ENCODE results near the gene DDI2.

The DDI2 gene

DNA sequence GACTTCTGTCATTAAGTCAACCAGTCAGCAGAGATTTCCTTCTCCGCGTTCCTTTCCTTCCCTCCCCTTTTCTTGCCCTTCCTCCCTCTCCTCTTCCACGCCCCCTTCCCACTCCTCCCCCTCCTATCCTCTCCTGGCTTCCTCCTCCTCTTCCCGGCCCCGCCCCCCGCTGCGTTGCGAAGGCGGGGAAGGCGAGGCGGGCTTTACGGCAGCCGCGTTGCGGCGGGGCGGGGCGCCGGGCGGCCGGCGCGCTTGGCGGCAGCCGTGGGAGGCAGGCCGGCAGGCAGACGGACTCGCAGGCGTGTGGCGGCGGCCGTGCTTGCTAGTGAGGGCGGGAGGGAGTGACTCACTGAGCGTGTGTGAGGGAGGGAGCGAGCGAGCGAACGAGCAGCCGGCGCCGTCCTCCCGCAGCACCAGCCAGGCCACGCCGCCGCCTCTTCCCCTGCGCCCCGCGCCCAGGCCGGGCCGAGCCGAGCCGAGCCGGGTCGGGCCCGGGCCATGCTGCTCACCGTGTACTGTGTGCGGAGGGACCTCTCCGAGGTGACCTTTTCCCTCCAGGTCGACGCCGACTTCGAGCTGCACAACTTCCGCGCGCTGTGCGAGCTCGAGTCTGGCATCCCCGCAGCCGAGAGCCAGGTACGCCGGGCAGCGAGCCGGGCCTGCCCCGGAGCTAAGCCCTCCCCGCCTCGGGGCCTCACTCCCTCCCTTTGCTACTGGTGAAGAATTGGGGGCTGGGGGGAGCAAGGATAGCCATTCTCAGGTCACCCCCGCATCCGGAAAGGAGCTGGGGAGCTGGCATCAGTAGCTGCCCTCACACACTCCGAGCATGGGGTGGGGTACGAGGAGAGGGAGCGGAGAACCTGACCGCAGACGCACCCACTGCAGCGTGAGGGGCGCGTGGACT is at the start of gene DDI2:
Gene DDI2 (plus strand): TSS at position 286 of the 904 bp plus-strand sequence. CDS start 213 bp downstream, at position 499.
- peak; percentile 66 for TF ChIP-seq ZFX (IDR thresholded peaks at IDR 0.05)
- TF ChIP-seq, protein P1, sequence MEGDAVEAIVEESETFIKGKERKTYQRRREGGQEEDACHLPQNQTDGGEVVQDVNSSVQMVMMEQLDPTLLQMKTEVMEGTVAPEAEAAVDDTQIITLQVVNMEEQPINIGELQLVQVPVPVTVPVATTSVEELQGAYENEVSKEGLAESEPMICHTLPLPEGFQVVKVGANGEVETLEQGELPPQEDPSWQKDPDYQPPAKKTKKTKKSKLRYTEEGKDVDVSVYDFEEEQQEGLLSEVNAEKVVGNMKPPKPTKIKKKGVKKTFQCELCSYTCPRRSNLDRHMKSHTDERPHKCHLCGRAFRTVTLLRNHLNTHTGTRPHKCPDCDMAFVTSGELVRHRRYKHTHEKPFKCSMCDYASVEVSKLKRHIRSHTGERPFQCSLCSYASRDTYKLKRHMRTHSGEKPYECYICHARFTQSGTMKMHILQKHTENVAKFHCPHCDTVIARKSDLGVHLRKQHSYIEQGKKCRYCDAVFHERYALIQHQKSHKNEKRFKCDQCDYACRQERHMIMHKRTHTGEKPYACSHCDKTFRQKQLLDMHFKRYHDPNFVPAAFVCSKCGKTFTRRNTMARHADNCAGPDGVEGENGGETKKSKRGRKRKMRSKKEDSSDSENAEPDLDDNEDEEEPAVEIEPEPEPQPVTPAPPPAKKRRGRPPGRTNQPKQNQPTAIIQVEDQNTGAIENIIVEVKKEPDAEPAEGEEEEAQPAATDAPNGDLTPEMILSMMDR (conservative IDR thresholded peaks at IDR 0.05) = no peak
- peak within 1 kb of the TSS; percentile 99 for H3K27ac ChIP-seq

DNA sequence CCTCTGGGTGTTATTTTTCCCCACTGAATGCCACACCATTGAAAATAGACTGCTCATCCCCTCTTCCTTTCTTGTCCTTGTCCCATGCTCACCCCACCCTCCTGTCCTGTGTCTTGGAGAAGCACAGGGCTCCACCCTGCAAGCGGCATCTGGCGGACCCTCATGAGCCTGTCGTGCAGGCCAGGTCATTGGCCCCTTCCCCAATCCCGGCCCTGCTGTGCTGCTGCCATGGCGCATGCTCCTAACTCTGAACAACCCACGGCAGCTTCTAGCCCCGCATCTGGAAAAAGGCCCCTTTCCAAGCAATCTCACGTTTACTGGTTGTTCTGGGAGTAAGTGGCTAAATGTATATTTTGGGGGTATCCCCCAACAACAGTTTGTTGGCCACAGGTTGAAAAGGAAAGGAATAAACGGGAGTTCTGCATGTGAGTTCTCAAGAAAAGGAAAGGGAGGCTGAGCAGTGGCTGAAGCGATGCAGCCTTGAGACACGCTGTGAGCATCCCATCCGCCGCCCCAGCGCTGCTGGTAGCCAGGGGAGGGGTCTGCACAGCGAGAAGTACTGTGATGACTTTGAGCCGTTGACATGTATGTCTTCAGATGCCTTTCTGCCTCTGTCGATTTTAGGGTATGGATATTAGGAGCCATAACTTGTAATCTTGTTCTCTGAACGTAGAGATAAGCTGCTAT is 48.7 kb upstream of the DDI2 start:
- H3K27ac ChIP-seq = no peak overlapping the region
- TF ChIP-seq, protein P1 (conservative IDR thresholded peaks at IDR 0.05) = no peak
- TF ChIP-seq ZFX (IDR thresholded peaks at IDR 0.05) = no peak

DNA sequence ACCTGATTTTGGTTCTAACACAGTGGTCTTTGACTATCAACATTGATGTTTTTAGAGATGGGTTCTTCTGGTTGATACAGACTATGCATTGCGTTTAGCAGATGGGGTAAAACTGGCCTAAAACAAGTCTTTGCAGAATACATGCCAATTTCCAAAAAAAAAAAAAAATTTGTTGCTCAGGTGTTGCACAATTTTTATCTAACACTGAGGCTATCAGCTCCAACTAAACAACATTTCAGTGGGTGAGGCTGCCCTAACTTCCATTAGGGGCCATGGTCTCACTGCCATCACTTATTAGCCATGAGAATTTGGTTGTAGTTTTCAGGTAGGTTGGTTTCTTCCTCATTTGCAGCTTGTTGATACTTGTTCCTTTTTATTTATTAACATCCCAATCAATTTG is 46.4 kb upstream of the DDI2 start:
- TF ChIP-seq, protein P1 (conservative IDR thresholded peaks at IDR 0.05) = no peak
- TF ChIP-seq ZFX (IDR thresholded peaks at IDR 0.05) = no peak
- H3K27ac ChIP-seq = no peak overlapping the region

DNA sequence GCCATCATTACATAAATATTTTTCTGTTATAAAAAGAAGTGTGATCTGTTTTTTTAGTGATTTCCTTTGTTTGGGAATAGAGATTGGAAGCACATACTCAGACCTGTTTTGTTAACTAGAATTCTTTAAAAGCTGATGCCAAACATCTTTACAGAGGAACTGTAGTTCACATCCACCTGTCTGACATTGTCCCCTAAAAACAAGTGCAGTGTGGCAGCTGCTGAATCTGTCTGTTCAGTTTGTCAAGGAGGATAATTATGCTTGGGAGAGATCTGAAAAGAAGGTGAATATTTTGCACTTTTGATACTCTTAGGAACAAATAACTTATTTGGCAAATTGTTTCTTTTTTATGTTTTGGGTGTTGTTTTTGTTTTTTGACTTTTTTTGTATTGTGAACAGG is 46.0 kb upstream of the DDI2 start:
- no peak for TF ChIP-seq ZFX (IDR thresholded peaks at IDR 0.05)
- TF ChIP-seq, protein P1 (conservative IDR thresholded peaks at IDR 0.05) = no peak
- H3K27ac ChIP-seq = no peak overlapping the region

DNA sequence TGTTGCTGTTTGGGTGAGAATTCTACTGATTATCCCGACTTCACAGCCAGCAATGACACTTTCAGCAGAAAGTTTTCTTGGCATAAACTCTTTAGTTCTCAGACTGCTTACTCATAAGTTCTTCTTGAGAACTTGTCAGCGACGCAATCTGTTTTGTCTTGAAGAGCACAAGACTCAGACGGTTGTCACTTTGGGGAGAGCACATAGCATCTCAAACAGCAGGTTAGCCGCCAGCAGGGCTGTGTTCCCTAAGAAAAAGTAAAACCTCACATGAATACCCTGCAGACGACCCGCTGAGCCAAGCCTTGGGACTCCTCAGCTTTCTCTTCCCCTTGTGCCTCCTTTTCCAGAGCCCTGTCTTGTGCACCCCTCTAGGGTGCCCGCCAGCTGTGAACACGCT is 43.8 kb upstream of the DDI2 start:
- TF ChIP-seq, protein P1 (conservative IDR thresholded peaks at IDR 0.05) = no peak
- TF ChIP-seq ZFX (IDR thresholded peaks at IDR 0.05) = no peak
- H3K27ac ChIP-seq = no peak overlapping the region

DNA sequence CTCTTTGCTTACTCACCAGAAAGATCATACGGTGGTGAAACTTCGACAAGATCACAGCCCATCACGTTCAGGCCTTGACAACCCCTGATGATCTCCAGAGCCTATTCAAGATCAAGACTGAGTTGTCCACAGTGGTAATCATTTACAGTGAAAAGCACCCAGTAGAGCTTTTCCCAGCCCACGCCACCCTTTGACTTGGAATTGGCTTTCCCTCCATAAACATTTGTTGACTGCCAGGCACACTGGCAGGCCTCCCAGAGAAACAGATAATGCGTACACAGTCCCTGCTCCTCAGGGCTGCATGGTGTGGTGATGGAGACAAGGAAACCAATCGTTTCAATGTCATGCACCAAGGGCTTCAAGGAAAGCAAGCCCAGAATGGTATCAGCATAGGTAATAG is 42.5 kb upstream of the DDI2 start:
- no peak overlapping the region for H3K27ac ChIP-seq
- TF ChIP-seq ZFX (IDR thresholded peaks at IDR 0.05) = no peak
- TF ChIP-seq, protein P1 (conservative IDR thresholded peaks at IDR 0.05) = no peak

DNA sequence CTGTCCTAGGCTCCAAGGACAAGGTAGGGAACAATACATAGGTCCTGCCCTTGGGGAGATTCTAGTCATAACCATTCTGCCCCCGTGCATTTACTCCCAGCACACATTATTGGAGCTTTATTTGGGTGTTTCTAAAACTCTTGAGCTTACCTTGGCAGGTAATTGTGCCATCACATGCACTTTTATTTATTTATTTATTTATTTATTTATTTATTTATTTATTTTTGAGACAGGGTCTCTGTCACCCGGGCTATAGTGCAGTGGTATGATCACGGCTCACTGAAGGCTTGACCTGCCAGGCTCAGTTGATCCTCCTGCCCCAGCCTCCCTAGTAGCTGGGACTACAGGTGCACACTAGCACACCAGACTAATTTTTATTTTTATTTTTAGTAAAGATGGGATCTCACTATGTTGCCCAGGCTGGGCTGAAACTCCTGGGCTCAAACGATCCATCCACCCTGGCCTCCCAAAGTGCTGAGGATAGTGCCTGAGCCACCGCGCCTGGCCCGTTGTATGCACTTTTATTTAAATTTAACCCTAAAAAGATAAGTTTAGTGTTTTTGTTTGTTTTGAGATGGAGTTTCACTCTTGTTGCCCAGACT is 41.6 kb upstream of the DDI2 start:
- TF ChIP-seq, protein P1 (conservative IDR thresholded peaks at IDR 0.05) = no peak
- no peak for TF ChIP-seq ZFX (IDR thresholded peaks at IDR 0.05)
- H3K27ac ChIP-seq = no peak overlapping the region

Data from C4-2B (cell line).